H4 (cell line): Measurements from ENCODE around the gene PRPSAP1. TPM values are rescaled to one million over a fixed set of nuclear protein-coding genes. Genes with fewer than 3 reads are reported as not detected.
"Not testable (repeated sequence)": the region's sequence is repeated elsewhere in the genome, so short reads cannot be mapped to it uniquely, and the experiment has no call there.

Experiments used
- DNase-seq: peaks from one replicate; pipeline ENCODE4 v3.0.0-alpha.2; 2015; ENCODE audit warnings: low spot score
- total RNA-seq: library from RNA; depleted of rRNA; stranded (reverse); fragments of >200 nt; shearing (Covaris generic); gene quantifications from 2 replicates; pipeline ENCODE4 v1.2.3, GENCODE V29; 2014

PRPSAP1 gene
- total RNA-seq, 1 experiment from 2014 or later: 49.7 TPM

DNA sequence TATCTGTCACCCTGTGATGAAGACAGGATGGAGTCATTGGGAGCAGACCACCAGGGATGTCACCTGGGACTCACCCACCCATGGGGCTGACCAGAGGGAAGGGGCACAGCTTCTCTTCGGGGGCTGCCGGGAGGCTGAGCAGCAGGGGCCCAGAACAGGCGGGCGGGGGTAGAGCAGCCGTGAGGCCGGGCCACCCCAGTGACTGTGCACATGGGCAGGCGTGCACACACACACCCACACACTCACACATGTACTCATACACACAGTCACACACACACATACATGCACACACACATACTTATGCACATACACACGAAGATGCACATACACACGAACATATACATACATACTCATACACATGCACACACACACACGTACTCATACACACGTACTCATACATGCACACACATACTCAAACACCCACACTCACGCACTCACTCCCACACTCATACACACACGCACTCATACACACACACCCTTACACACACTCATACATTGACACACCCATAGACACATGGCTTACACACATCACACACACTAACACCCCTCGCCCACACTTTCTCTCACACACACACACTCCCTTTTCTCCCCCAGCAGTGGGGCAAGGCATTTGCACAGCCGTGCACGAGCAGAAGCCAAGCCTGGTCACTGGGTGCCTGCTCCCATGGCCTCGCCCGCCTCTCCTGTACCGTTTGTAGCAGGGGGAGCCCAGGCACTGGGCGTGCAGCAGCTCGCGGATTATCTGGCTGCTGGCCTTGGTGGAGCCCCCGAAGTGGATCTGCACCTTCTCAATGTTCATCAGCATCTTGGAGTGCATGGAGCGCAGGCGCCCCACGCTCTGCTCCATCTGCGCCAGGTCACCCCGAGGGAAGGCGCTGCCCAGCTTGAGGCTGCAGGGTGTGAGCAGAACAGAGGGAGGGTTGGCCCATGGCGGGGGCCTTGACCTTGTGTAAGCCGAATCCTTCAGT, 76.1 kb downstream of the PRPSAP1 start:
- DNase-seq: no peak

- DNase-seq: no peak
These were observed 77.0 kb downstream of the PRPSAP1 start for GRCh38 chr17:76276461-76277299.

DNA sequence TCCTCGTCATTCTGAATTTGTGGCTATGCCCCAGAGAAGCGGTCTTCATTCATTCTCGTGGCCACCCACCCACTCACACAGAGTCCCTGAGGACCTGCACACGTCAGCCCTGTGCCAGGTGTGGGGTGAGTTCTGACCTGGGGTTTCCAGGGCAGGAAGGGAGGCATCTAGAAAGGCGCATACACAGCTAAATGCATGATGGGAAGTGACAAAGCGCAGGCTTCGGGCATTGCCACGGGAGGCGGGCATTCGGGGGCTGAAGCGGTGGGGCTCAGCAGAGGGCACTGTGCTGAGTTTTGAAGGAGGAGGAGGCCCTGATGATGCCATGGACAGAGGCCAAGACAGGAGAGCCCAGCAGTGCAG, 77.7 kb downstream of the PRPSAP1 start:
- no peak for DNase-seq

DNA sequence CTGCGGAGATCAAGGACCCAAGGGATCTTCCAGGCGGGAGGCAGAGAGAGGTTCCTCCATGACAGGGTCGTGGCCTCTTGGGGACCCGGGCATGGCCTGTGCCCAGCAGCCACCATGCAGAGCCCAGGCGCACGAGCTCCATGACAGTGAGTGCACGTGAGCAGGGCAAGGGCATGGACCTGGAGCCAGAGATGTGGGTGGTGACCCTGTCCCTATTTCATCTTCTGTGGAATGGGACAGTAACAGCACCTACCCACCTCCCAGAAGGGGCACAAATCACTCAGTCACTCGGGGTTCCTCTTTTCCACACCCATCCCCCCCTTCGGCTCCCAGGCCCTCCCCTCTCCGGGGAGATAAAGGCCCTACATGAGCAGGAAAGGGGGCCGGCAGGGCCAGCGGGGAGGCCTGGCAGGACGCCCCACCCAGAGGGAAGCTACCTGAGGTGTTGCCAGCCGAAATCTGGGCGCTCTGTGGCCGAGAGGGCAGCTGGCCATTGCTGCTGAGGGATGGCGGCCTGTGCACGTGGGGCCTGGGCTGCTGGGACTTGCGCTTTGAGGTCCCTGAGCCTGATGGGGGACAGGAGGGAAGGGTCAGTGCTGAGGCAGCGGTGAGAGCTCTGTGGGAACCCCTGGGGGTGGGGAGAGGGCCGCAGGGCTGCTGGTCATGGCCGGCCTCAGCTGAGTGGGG, 78.2 kb downstream of the PRPSAP1 start:
- no peak for DNase-seq

- DNase-seq: no peak
These were observed 79.4 kb downstream of the PRPSAP1 start for GRCh38 chr17:76274112-76274956.

DNA sequence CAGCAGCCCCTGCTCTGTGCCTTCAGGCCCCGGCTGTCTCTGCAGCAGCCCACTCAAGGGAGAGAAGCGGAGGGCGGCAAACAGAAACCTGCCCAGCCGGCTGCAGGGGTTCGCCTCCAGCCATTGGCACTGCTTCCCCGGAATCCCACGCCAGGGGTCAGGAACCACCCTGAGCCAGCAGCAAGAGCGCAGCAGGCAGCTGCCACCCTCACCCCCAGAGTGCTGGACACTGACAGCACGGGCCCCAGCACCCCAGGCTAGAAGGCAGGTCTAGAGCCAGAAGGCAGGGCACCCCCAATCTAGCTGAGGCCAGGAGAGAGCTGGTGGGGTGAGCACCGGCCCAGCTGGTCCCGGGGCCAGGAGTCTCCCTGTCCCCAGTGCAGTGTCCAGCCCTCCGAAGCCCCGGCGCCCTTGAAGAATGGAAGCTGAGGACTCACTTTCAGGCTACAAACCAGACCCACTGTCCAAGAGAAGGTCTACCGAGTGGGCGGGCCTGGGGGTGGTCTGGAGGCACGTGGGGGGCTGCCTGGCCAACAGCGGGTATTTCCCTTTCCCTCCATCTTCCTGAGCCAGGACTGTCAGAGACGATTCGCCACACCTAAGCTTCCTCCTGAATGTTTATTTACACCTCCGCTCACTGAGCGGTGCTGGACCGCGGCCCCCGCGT, 80.1 kb downstream of the PRPSAP1 start:
- no peak for DNase-seq

DNA sequence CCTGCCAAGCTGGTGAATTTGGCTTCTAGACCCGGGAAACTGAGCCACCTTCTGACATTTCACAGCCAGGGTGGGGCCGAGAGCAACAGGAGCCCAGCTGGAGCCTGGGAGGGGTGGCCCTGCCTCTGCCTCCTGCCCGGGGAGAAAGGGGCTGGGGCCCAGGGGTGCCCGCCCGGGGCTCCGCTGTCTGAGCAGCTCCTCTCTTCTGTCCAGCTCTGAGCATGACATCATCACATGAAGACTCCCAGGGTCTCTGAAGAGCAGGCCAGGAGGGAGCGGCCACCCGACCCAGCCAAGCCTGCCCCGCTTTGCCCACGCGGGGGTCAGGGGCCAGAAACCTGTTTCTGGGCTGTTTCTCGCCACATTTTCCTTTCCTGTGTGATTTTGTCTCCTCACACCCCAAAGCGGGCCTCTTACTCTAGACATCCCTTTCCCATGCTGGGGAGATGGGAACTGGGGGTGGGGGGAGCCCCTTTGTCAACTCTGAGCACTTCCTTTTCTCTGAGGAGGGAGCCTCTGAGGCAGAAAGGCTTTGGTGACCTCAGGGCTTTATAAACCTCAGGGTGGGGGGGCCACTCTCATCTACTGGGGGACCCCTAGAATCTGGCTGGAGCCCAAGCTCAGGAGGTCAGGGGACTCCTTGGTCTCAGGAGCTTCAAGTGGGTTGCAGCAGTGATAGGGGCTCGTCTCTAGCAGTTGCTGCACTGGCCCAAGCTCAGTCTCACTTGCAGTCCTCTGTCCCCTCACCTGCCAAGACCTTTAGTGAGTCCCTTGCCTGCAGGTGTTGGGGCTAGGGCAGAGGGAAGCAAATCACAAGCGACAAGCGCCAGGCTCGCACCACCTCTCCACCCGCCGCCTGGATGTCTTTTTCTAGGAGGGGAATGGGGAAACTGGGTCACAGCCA, 80.9 kb downstream of the PRPSAP1 start:
- no peak for DNase-seq

- no peak for DNase-seq
These were observed 81.8 kb downstream of the PRPSAP1 start for GRCh38 chr17:76271669-76272540.

DNA sequence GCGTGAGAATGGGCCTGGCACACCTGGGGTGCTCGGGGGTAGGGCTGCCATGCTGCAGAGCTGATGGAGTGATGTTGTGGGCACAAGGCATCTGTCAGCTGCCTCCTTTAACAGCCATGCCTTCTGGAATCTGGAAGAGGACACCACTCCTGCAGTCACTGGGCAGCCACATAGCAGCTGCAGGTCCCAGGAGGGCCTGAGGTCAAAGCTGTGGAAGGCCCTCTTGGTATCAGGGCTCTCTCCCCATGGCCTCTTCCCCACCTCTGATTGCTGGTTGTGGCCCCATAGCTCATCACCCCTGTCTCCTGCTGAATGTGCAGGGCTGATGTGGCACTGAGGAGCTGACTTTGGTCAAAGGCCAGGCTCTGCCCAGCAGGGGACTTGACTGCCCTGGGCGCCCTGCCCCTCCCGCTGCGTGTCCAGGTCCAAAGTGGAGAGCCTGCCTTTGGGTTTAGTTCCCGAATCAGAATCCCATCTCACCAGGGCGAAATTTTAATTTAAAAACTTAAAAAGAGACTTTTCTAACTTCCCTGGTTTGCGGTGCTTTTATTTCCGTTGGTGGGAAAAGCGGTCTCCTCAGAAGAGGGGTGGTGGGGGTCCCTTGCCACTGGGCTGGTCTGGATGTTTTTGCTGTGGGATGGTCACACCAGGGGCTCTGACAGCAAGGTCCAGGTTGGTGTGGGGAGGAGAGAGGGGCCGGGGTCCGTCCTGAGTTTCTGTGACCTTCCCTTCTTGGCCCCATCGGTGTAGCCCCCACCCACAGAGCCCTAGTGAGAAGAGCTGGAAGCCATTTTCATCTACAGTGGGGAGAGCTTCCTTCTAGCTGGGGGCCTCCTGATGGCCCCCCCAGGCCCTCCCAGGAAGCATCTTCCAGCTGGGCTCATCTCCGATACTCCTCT, 82.7 kb downstream of the PRPSAP1 start:
- no peak for DNase-seq

GRCh38 chr17:76270127-76270592, 83.6 kb downstream of the PRPSAP1 start:
- DNase-seq: no peak

- no peak for DNase-seq
These were observed 84.4 kb downstream of the PRPSAP1 start for GRCh38 chr17:76268991-76269981.

DNA sequence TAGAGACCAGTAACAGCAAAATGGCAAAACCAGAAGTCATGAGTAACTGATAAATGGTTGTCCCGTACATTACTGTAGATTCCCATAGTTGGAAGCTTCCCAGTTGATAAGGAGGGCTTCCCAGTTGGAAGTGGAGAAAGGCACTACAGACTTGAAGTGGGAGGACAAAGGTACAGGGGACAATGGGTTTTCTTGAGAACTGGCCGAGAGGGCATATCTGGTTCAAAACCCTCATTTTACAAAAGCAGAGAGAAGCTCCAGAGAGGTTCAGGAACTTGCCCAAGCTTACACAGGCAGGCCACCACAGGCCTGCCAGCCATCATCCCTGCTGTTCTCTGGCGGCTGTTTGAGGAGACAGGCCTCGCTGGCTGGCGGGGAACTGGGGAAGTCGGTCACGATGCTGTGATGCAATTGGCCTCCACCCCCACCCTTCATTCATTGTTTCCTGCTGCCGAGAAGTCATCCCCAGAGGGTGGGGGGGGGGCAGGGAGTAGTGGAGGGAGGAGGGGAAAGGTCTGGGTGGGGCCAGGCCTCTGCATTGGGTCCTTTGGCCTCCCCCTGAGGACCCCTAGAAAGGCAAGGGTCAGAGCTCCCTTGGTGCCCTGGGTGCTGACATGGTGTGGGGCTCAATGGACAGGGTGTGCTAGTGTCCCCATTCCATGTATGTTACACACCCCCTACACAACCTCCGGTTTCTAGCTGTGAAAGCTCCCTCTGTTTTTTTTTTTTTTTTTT, 85.5 kb downstream of the PRPSAP1 start:
- DNase-seq: peak; percentile 73

DNA sequence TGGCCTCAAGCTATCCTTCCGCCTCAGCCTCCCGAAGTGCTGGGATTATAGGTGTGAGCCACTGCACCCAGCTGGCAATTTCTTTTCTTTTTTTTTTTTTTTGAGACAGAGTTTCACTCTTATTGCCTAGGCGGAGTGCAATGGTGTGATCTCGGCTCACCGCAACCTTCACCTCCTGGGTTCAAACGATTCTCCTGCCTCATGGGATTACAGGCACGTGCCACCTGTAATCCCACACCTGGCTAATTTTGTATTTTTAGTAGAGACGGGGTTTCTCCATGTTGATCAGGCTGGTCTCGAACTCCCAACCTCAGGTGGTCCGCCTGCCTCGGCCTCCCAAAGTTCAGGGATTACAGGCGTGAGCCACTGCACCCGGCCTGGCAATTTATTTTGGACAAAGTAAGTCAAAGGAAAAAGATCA, 86.1 kb downstream of the PRPSAP1 start:
- DNase-seq: not testable (repeated sequence)

GRCh38 chr17:76267051-76267576, 86.6 kb downstream of the PRPSAP1 start:
- DNase-seq: no peak
